GM12878 (cell line): ENCODE measurements around the gene TGFBRAP1. TPM values are rescaled to one million over a fixed set of nuclear protein-coding genes. Genes with fewer than 3 reads are reported as not detected.

ENCODE experiments used
- ATAC-seq: fragments of 200-7000 bp; cut with Tn5 transposase; 3 replicates; pipeline ENCODE4 v1.9.1; 2020; ENCODE audit warnings: mild to moderate bottlenecking, moderate library complexity
- BruUV-seq: library from RNA; stranded (reverse); fragments of 400-500 nt; replicated peaks from 2 replicates; lab custom pipeline; 2021; lab: Mats Ljungman, UMichigan
- CTCF ChIA-PET: fragments of 300-600 bp; sonication (Branson Sonifier 250); formaldehyde crosslinking; extraction: SDS; loops from one replicate; lab custom pipeline; 2021; ENCODE audit warnings: inconsistent platforms; lab: Yijun Ruan, JAX
- POLR2A ChIA-PET: fragments of 350-600 bp; formaldehyde crosslinking; extraction: SDS; loops from one replicate; lab custom pipeline; 2021; ENCODE audit warnings: inconsistent platforms; lab: Charles Lee
- RAD21 ChIA-PET: fragments of 300-600 bp; sonication (Branson Sonifier 250); formaldehyde crosslinking; loops from one replicate; lab custom pipeline; 2023; ENCODE audit warnings: antibody characterized with exemption; ENCODE audit not compliant: unreplicated experiment; lab: Charles Lee
- SMC1A ChIA-PET: fragments of 300-600 bp; sonication (Branson Sonifier 250); formaldehyde crosslinking; loops from one replicate; lab custom pipeline; 2023; ENCODE audit not compliant: unreplicated experiment, uncharacterized antibody; lab: Charles Lee
- DNase-seq: peaks from one replicate; pipeline ENCODE4 v3.0.0-alpha.2; 2011; ENCODE audit warnings: low read depth, low spot score
- FAIRE-seq: peaks from 3 replicates; lab custom pipeline; 2011; peaks lifted over from hg19 to GRCh38; lab: Jason Lieb, UNC
- H2AFZ ChIP-seq: 2 replicates; pipeline ENCODE4 v1.6.0; 2011; ENCODE audit warnings: low read depth, low read length, control low read depth; ENCODE audit not compliant: control insufficient read depth
- H3K27ac ChIP-seq: 2 replicates; pipeline ENCODE4 v1.5.1; 2011; ENCODE audit warnings: control low read depth; ENCODE audit not compliant: control insufficient read depth, insufficient read depth
- H3K27me3 ChIP-seq, 2 experiments: replicated peaks in 1 of 2; 2 replicates each; pipeline versions ENCODE4 v1.6.0 to v1.6.1; 2011; ENCODE audit warnings: low read length in 1 of 2; ENCODE audit not compliant: control insufficient read depth in 2 of 2, insufficient read depth in 2 of 2
- H3K36me3 ChIP-seq, 2 experiments: 2 replicates each; pipeline ENCODE4 v1.5.1; 2011; ENCODE audit warnings: low read length in 1 of 2; ENCODE audit not compliant: control insufficient read depth in 2 of 2, insufficient read depth in 2 of 2
- H3K4me1 ChIP-seq: 2 replicates; pipeline ENCODE4 v1.6.1; 2011; ENCODE audit warnings: mild to moderate bottlenecking, low read length, moderate library complexity, mixed read lengths; ENCODE audit not compliant: control insufficient read depth, insufficient read depth
- H3K4me2 ChIP-seq: 2 replicates; pipeline ENCODE4 v1.6.0; 2011; ENCODE audit warnings: control low read depth; ENCODE audit not compliant: control insufficient read depth, insufficient read depth
- H3K4me3 ChIP-seq: fragments of 200-600 bp; sonication (generic); 2 replicates; pipeline ENCODE4 v1.5.1; 2016
- H3K79me2 ChIP-seq: 2 replicates; pipeline ENCODE4 v1.6.0; 2011; ENCODE audit warnings: low read length; ENCODE audit not compliant: control insufficient read depth, insufficient read depth
- H3K9ac ChIP-seq: 2 replicates; pipeline ENCODE4 v1.8.0; 2011; ENCODE audit warnings: low read length, control low read depth, mixed read lengths; ENCODE audit not compliant: control insufficient read depth, insufficient read depth
- H3K9me3 ChIP-seq: replicated peaks from 3 replicates; pipeline ENCODE4 v1.5.1; 2011; ENCODE audit warnings: mild to moderate bottlenecking, low read length; ENCODE audit not compliant: control insufficient read depth, insufficient read depth
- H4K20me1 ChIP-seq: 2 replicates; pipeline ENCODE4 v1.6.0; 2011; ENCODE audit not compliant: control insufficient read depth, insufficient read depth
- BACH1 ChIP-seq: fragments of 450-650 bp; IDR thresholded peaks from 2 replicates; pipeline ENCODE4 v1.6.1; 2017; ENCODE audit warnings: mild to moderate bottlenecking, borderline replicate concordance
- E2F8 ChIP-seq: fragments of 450-650 bp; IDR thresholded peaks from 2 replicates; pipeline ENCODE4 v1.6.1; 2018; ENCODE audit warnings: mild to moderate bottlenecking, low read depth, moderate library complexity; ENCODE audit not compliant: partially characterized antibody
- IRF3 ChIP-seq: fragments of 450-650 bp; IDR thresholded peaks from 2 replicates; pipeline ENCODE4 v1.6.1; 2014; ENCODE audit warnings: mild to moderate bottlenecking
- RUNX3 ChIP-seq: IDR thresholded peaks from 2 replicates; pipeline ENCODE4 v1.6.1; 2012; ENCODE audit warnings: low read length, inconsistent platforms
- SKIL ChIP-seq: fragments of 450-650 bp; IDR thresholded peaks from 2 replicates; pipeline ENCODE4 v1.6.1; 2017; ENCODE audit warnings: mild to moderate bottlenecking, low read depth, inconsistent platforms; ENCODE audit not compliant: poor library complexity, severe bottlenecking
- SREBF2 ChIP-seq: IDR thresholded peaks from 2 replicates; pipeline ENCODE4 v1.6.1; 2012; ENCODE audit warnings: mild to moderate bottlenecking, low read length
- WGBS: methylation state at CpG from one replicate; pipeline ENCODE4 v1.1.6; 2016; ENCODE audit warnings: low lambda C conversion rate; ENCODE audit not compliant: insufficient replicate concordance, insufficient coverage; ENCODE audit errors: missing lambda C conversion rate; 5-methylcytosine and 5-hydroxymethylcytosine counted together
- in situ Hi-C: fragments of 300-500 bp; cut with MboI; formaldehyde crosslinking; loops from 9 replicates; pipeline ENCODE4 v1.14.3; 2018; ENCODE audit warnings: mixed read lengths
- intact Hi-C: fragments of 100-400 bp; cut with micrococcal nuclease; formaldehyde crosslinking; loops from one replicate; pipeline ENCODE4 v1.14.2; 2022; ENCODE audit not compliant: unreplicated experiment
- polyA plus RNA-seq, 11 experiments: library from polyadenylated mRNA; depleted of rRNA in 4 of 11; unstranded in 6 of 11; stranded (reverse) in 5 of 11; fragments of >200 nt; fragmentation: Nextera tagmentation in 4 of 11; fragmentation: Illumina TruSeq in 1 of 11; extraction: Ambion mirVana in 4 of 11; extraction: Trizol in 1 of 11; gene quantifications; 1 replicate in 1 of 11; 2 replicates in 10 of 11; pipeline versions ENCODE4 v1.2.1 to v1.2.3, GENCODE V29; 2011 to 2016; ENCODE audit warnings: inconsistent platforms in 2 of 11, missing spikeins in 2 of 11, low read depth in 1 of 11
- total RNA-seq, 4 experiments: library from RNA; depleted of rRNA in 3 of 4; stranded (reverse); fragments of >200 nt in 3 of 4; fragmentation: Illumina TruSeq in 1 of 4; extraction: Trizol in 1 of 4; gene quantifications; 2 replicates each; pipeline versions ENCODE4 v1.2.1 to v1.2.3, GENCODE V29; 2013 to 2021

The TGFBRAP1 gene
- total and polyA plus RNA-seq, 10 of the 15 experiments (the other 5 are each of a cell fraction or from before 2014, with no cell fraction given) = 7.9 to 37.4 (median 23.7) TPM

GRCh38 chr2:105334211-105334610, 4.7 kb upstream of the TGFBRAP1 start:
- CTCF ChIA-PET = interaction anchor here (1.1 kb wide), 1 partner anchor 10 kb away, joined by 3 read pairs; no protein-coding TSS in a partner anchor
- intact Hi-C loops = loop anchor here (10.0 kb wide), 1 partner anchor 411 kb away; the partner anchor contains the start of gene NCK2

More at GRCh38 chr2:105334211-105334610, 4.7 kb upstream of the TGFBRAP1 start:
- 98% methylated on average over 4 of the region's 4 CpGs for WGBS
- DNase-seq = no peak
- Histone ChIP-seq H3K4me3 (no peak overlapping the region), H3K27me3 (no peaks in the 10 kb centered on the region), H3K4me2 (no peak overlapping the region), H3K27ac (no peak overlapping the region), H3K9me3 (no peaks in the 10 kb centered on the region), H3K4me1 (peaks cover 7% of the 10 kb centered on the region), H3K9ac (no peak overlapping the region), H4K20me1 (no peaks in the 10 kb centered on the region), H3K79me2 (peaks cover 46% of the 10 kb centered on the region), H3K36me3 (no peaks in the 10 kb centered on the region), H2AFZ (no peak overlapping the region)
- SMC1A ChIA-PET = no interaction called here
- in situ Hi-C loops = no loop called here
- no peak for ATAC-seq
- POLR2A ChIA-PET = no interaction called here
- FAIRE-seq = no peak
- RAD21 ChIA-PET = no interaction called here
- BruUV-seq = no TSS peak
- TF ChIP-seq RUNX3 (no peak), SREBF2 (no peak), IRF3 (no peak), E2F8 (no peak), SKIL (no peak), BACH1 (no peak)
